Right kidney (tissue), 1 donor: ENCODE results near the gene WDFY4.
A peak's percentile ranks its signal among the peaks of the same experiment; 100 is the strongest.

Experiments
- DNase-seq: peaks from one replicate; pipeline ENCODE4 v3.0.0-alpha.2; 2016

Gene WDFY4

DNA sequence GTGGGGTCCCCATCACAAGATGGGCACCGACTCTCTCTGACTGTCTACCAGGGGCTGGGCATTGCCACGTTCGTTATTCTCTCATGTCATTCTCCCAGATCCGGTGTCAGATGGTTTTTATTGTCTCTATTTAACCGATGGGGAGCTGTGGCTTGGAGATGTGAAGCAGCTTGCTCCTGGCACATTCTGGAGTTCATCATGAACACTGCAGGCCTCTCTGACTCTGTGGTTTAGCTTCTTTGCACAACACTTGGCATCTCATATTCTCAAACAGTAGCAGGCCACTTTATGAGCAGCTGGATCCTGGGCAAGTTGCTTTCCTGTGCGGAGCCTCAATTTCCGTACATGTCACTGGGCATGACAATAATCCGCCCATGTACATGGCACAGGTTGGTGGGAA lies 135.1 kb downstream of the WDFY4 start:
- no peak for DNase-seq

DNA sequence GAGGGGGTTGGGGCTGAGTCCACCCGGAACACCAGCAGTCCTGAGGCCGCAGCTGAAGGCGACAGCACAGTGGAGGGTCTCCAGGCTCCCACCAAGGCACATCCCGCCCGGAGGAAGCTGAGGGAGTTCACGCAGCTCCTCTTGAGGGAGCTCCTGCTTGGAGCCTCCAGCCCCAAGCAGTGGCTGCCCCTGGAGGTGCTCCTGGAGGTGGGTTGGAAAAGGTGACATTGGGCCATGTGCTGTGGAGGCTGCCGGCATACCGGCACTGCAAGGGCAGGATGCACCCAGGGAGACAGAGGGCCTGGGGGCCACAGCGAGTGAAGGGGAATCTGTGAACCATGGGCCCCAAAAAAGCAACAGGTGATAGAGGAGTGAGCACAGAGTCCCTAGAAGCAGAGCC lies 135.6 kb downstream of the WDFY4 start:
- DNase-seq: no peak

DNA sequence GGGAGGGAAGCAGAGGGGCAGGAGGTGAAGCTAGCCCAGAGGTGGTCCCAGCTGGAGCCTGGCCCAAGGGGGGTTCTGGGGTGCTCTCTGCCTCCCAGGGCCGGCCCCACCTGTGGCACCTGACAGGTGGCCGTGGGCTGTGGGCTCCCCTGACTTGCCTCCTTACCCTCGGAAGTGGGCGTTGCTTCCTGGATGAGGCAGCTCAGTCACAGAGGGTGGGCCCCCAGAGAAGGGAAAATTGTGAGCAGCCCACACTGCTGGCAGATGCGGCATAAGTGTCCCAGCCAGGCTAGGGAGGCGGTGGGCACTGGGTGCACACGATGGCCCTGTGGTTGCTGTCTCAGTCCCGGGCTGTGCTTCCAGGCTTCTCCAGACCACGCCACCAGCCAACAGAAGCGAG lies 136.0 kb downstream of the WDFY4 start:
- DNase-seq: no peak

DNA sequence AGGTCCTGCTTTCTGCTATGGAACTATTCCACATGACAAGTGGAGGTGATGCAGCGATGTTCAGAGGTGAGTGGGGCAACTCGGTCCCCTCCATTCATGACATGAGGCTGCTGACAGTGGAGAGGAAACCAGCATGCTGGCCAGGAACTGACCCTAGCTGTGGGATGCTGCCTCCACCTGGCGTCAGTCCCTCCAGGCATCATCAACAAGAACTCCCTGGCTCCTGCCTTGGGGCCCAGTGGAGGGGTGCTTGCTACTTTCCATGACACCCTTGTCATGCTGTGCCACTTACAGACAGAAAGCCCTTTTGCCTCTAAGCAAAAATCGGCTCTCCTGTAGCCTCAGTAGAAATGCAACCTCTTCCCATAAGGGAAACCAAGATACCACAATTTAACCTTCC lies 136.4 kb downstream of the WDFY4 start:
- no peak for DNase-seq

DNA sequence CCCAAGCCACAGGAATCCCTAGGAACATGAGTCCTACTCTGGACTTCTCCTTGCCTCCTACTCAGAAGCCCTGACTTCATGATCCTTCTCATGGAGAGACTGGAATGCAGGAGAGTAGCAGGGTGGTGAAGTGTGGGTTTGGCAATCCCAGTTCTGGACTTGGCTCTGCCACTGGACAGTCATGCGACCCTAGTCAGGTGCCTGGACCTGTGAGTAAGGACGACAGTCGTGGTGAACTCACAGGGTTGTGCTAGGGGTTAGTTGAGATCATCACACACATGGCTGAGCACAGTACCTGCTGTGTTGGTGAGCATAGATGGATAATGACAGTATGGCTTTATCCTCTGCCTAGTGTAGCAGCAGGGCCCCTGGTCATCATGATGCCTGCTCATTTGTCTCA lies 137.0 kb downstream of the WDFY4 start:
- DNase-seq: no peak

DNA sequence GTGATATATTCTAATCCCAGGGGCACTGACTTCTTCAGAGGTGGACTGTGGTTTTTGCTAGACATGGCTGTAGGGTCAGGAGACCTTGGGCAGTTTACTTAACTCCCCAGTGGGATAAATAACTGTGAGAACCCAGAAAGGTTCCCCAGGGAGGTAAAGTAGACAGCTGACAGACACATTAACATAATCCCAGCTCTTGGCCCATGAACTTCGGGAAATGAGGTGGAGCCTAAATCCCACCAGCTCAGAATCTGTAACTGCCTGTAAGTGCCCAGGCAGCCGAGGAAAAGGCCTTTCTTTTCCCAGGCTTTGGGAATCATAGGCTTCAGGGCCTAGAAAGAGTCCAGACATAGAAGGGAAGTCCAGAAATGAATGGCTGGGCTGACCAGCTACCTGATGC lies 149.0 kb downstream of the WDFY4 start:
- DNase-seq: no peak

DNA sequence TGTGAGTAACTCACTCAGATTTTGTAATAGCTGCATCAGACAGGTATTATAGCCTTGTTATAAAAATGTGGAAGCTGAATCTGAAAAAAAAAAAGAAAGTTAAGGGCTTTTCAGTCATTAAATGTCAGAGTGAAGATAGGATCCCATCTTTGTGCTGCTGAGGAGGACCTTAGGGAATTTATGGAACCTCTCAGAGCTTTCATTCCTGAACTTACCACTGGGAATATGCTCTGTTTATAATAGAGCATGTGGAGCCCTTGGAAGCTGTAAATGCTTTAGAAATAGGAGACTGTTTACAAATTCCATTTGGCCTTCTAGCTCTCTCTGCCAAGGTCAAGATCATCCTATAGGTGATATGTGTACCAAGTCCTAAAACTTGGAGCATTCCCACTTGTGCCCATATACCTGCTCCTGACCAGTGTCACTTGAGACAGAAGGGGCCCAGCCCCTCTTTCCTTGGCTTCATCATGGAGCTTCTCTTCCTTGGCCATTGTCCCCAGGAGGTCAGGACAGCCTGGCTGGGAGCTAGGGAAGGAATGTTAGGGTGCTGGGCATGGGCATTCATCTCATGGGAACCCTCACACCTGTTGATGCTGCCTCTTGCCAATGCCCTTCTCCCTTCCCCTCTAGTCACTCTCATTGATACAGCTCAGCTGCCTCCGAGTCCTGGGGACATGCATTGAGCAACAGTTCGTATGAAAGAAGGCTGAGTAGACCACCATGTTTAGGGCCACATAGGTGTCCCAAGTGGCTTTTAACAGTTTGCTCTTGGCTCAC lies 149.7 kb downstream of the WDFY4 start:
- no peak for DNase-seq

DNA sequence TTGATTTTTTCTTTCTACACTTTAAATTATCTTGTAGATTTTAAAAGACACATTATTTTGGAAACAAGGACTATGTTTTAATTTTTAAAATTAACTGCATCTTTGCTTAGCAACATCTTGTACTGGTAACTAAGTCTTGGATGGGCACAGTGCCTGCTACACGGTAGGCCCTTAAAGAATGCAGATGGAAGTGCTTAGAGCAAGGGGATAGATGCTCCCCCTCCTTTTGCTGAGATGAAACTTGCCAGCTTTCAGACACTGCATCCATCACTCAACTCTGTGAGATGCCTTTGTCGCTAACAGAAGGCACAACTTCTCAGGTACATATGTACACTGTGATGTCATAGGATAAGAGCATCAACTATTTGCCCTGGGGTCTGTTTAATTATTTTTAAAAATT lies 151.1 kb downstream of the WDFY4 start:
- no peak for DNase-seq

DNA sequence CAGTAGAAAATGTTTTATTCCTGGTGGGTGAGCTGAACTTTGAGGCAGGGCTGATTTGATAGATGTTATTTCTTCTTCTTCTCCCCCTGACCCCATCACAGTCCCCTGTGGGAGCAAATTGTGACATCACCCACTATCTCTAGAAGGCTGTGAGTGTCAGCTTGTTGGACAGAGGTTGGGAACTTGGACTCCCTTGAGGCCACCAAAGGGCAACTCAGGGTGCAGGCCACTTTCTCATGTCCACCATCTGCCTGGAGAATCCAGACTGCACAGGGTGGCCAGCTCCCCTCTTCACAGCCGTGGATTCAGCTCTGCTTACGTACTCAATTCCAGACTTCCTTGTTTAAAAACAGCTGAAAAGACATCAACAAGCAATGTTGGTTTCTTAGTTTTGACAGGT lies 151.9 kb downstream of the WDFY4 start:
- DNase-seq: no peak

DNA sequence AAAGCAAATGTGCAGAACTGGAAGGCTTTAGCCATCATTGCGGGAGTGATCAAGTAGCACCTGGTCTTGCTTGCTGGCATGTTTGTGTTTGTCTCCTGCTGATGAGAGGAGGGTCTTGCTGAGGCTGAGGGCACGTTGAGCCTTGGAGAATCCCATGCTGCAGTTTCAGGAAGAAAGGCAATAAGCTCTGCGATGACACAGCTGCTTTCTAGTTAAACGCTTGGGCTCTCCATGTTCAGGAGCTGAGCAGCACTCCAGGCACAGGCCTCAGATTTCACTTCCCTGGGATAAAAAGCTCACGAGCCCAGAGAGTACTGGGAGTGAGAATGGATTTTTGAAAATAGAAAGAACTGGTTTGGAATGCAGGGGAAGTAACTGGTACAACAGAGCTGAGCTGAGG lies 154.2 kb downstream of the WDFY4 start:
- peak; percentile 2 for DNase-seq

DNA sequence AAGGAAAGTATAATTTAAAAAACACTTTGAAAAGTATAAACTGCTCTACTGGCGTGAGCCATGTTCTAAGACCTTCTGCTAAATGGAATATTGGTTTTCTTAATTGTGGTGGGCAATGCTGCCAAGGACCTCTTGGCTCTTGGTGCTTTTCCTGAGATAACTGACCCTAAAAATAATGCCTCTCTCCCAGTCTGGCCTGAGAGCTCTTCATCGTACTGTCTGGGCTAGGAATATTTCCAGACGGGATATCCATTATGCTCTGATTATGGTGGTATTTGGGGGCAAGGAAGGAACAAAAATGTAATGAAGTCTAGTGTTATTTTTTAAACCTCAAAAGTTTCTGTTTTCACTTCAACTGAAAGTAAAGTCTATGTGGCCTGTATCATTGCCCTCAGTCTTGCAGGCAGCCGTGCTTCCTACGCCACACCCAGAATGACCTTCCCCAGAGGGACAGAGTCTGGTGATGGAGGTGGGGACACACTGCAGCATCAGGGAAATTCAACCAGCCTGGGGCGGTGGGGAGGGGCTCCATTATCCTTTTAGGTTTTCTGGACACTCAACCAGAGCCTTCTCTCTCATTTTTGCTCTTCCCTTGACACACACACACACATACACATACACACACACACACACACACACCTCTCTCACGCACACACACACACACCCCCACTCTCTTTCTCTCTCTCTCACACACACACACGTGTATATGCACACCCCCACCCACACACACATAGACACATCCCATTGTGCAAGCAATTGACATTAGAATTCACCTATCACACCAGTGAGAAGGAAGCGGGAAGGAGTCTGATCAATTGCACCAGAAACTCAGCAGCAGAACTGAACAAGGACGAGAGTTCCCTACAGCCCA lies 155.4 kb downstream of the WDFY4 start:
- DNase-seq: no peak

DNA sequence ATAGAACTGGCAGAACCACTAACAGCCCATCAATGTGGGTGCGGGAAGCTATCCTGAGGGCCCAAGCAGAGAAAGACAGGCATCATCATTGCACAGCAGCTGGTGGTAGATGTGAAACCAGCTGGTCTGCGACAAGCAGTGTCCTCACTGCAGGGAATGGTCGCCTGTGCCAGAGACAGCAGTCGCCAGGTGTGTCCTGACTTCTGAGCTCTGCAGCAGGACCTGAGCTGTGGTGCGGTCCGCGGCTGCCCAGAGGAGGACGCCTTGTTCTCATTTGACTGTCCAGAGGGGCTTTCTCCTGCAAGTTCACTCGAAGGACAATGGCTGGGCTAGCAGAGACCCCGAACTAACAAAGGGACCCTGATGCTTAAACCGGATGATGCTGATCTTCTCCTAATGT lies 157.6 kb downstream of the WDFY4 start:
- DNase-seq: no peak

DNA sequence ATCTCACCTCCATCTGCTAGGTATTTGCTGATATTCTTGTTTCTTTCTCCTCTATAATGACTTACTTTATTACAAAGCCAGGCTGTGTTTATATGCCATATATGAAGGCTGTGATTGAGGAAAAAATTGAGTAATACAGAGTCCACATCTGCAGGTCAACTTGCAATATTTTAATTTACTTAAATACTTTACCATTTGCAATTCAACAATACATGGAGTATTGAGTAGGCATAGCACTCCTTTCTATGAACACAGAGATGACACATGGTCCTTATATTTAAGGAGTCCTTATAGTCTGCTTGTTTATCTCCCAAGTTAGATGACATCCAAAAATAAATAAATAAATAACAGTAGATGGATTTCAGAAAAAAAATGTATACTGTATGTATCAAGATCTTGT lies 158.5 kb downstream of the WDFY4 start:
- no peak for DNase-seq

DNA sequence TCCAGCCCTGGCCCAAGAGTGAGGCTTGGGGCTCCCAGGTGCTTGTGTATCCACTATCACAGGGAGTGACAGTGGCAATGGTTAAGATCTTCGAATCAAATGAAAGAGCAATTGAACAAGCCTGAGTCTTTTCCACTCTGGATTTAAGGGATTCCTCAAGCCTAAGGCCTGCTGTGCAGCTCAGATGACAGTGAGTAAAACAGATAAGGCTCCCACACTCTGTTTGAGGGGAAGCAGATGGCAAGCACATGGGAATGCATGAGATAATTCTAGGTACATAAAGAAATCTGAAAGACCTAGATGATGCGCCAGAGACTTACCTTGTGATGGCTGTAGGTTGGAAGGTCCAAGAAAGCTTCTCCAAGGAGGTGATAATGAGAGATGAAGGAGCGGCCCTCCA lies 159.9 kb downstream of the WDFY4 start:
- no peak for DNase-seq

DNA sequence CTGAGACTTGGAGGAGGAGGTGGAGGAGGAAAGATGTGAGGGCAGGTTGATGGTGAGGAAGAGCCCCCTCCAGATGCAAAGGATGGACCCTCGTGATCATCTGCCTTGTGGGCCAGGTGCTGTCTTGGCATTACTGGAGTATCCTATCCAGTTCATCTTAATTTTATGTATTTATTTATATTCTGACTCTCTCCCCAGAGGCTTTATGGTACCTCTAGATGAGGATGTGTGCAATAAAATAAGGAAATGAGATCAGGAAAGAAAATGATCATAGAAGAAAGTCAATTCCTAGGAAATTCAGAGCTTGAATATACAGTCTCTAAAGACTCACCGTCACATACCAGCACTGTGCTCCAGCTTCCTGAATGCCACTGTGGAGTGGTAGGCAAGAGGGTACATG lies 160.8 kb downstream of the WDFY4 start:
- no peak for DNase-seq

DNA sequence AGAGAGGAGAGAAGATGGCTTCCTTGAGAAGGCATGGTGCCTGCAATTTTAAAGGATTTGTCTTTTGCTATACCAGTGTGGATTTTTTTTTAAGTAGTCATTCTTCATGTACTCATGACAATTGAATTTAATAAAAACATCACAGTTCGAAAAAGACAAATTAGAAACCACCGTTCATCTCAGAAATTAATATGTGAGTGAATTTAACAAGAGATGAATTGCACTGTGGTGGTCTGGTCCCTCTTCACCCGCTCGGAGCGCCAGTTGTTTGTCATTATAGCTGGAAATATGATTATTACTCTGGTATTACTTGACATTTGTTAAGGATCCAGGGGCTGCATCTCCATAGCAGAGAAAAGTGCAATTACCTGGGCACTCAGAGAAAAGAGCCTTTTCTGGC lies 163.0 kb downstream of the WDFY4 start:
- no peak for DNase-seq

DNA sequence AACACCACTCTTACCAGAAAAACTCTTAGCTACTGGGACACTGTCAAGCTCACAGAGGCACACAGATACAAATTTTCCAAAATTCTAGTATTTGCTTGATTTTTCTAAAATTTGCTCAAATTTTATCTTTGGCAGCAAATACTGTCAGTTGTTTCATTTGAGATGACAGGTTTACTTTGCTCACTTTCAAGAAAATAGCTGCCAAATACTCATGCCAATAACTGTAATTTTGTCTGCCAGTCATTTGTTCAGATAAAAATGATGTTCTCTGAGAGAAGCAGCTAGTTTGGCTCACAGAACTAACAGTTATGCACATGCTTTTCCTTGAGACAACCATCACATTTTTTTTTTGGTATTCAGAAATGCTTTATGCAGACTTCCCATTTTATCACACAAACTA lies 172.2 kb downstream of the WDFY4 start:
- DNase-seq: no peak

DNA sequence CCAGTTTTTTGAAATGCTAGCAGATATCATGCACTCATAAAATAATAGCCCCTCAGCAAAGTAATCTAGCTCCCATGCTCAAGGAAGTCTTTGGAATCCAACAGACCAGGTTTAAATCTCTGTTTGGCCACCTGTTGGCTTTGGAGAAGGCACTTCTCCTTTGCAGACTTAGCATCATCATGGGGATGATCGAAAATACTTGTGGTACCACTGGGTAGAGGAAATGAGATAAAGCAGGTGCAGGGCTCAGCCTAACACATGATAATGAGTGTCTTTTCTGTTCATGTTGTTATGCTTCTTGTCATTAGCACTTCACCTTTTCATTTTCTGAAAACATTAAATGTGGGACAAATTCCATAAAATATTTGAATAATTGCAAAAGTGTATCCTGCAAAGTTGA lies 187.6 kb downstream of the WDFY4 start:
- DNase-seq: no peak

DNA sequence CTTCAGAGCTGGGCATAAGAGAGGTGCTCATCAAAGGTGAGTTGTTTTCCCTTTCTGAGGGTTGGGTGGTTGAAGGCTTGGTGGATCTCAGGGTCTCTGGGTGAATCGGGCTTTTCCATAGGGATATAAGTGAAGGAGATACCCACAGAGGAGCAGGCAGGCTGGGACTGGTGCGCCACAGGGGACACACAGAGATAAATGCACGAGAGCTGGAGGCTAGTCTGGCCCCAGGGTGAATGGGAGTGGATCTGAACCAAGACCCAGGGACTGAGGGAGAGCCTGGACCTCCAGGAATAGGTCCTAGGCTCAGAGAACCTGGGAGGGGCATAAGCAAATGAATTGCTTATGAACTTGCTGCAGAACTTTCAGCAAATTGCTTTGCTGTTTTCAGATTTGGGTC lies 193.4 kb downstream of the WDFY4 start:
- DNase-seq: no peak

DNA sequence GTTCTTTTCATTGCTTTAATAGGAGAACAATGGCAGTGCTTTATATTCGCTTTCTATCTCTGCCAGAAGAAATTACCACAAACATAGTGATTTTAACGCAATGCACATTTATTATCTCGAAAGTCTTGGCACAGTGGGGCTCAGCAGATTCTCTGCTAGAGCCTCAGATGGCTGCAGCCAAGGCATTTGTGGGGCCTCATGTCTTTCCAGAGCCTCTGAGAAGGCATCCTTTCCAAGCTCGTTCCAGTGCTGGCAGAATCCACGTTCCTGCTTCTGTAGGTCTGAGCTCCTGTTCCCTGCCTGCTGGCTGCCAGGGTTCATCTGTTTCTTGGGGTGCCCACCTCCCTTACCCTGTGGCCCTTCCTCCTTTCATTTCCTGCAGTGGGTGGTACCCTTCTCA lies 194.8 kb downstream of the WDFY4 start:
- no peak for DNase-seq

DNA sequence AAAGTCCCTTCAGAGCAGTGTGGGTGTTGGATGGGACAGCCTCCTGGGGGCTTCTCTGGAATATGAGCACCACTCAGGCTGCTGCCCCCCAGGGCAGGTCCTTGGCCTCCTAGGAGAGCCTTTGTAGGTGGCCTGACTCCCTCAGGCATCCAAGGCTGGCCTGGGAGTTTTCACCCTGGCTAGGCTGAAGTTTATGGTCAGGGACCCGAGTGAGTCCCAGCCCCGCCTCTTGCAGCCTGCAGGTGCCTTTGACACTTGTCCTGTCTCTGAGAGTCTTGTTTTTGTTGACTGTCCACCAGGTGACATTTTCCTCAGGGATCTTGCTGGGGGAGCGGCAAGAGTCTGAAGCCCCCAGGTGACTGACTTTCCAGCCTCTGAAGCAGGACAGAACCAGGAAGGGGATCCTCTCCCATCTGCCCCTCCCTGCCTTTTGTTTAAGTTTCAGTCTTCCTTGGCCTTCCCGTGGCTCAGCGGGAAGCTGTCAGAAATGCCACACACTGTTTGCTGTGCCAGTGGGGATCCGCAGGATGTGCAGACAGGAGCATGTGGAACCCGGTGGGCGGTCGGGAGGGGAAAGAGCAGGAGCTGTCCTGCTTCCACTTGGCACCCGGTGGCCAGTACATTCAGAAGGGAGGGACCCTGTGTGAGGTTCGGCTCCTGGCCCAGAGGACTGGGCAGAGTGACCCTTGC lies 195.5 kb downstream of the WDFY4 start:
- DNase-seq: no peak

DNA sequence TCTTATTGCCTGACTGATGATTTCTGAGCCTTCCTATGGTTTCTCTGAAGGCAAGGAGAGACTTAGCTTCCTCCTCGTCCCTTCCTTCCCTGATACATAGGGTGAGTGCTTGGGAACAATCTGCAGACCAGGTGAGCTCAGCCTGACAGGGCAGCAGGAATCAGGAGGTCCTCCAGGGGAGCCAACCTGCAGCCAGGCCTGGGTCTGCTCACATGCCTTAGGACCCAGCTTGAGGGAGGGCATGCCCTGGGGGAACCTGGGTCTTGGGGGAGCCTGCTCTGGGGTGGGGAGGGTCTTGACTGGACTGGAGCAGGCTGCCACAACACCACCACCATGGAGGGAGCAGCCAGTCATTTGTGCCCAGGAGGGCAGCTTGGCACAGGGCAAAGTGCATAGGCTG lies 197.3 kb downstream of the WDFY4 start:
- no peak for DNase-seq

DNA sequence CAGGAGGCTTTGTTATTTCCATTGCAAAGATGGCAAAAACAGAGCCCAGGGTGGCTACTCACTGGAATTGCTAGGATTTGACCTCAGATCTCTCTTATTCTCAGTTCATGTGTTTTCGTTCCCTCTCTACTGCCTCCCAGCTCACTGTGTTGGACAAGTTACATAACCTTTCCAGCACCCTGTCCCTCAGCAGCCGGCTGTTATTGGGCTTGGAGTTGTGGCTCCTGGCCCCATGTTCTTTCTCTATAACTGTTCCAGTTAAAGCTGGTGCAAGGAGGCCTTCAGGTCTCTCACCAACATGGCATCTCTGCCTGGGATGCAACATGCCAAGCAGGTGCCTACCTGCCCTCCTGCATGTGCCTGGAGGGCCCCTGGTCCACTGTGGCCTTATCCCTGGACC lies 198.2 kb downstream of the WDFY4 start:
- no peak for DNase-seq
